Hepatocyte (in vitro differentiated cells): ENCODE data around the gene KCNC4.

Experiments used
- CTCF ChIP-seq: fragments of 200-600 bp; sonication (generic); IDR thresholded peaks from 2 replicates; pipeline ENCODE4 v1.5.1; 2016; ENCODE audit warnings: antibody characterized with exemption, mild to moderate bottlenecking; ENCODE audit not compliant: poor library complexity
- EZH2 ChIP-seq: fragments of 200-600 bp; sonication (generic); IDR thresholded peaks from 2 replicates; pipeline ENCODE4 v1.6.1; 2016; ENCODE audit warnings: antibody characterized with exemption, mild to moderate bottlenecking, borderline replicate concordance

GRCh38 chr1:110220324-110220723, 10.2 kb downstream of the KCNC4 start:
- TF ChIP-seq CTCF (no peak), EZH2 (no peak)
